ENCODE results near the gene PRKAR2A.
"Not testable (repeated sequence)": the region's sequence is repeated elsewhere in the genome, so short reads cannot be mapped to it uniquely, and the experiment has no call there.

Gene PRKAR2A

GRCh38 chr3:48776854-48777253 lies 70.8 kb downstream of the PRKAR2A start:
- no peak for DNase-seq

- DNase-seq = no peak
Measured at GRCh38 chr3:48770192-48770502, 77.5 kb downstream of the PRKAR2A start.

- DNase-seq = no peak
Measured at GRCh38 chr3:48765376-48765775, 82.3 kb downstream of the PRKAR2A start.

- DNase-seq = no peak
Measured at GRCh38 chr3:48762816-48763215, 84.9 kb downstream of the PRKAR2A start.

- not testable (repeated sequence) for DNase-seq
Measured at GRCh38 chr3:48759991-48760540, 87.6 kb downstream of the PRKAR2A start.

GRCh38 chr3:48759531-48759930 lies 88.1 kb downstream of the PRKAR2A start:
- DNase-seq = not testable (repeated sequence)

GRCh38 chr3:48759071-48759470 lies 88.6 kb downstream of the PRKAR2A start:
- DNase-seq = no peak

GRCh38 chr3:48756640-48757039 lies 91.0 kb downstream of the PRKAR2A start:
- DNase-seq = no peak

- no peak for DNase-seq
Measured at GRCh38 chr3:48750856-48751255, 96.8 kb downstream of the PRKAR2A start.

GRCh38 chr3:48748754-48749153 lies 98.9 kb downstream of the PRKAR2A start:
- no peak for DNase-seq

GRCh38 chr3:48747706-48748105 lies 100.0 kb downstream of the PRKAR2A start:
- no peak for DNase-seq

GRCh38 chr3:48747015-48747615 lies 100.6 kb downstream of the PRKAR2A start:
- no peak for DNase-seq

GRCh38 chr3:48743773-48744172 lies 103.9 kb downstream of the PRKAR2A start:
- no peak for DNase-seq

GRCh38 chr3:48741226-48741625 lies 106.4 kb downstream of the PRKAR2A start:
- DNase-seq = not testable (repeated sequence)

GRCh38 chr3:48739955-48740823 lies 107.5 kb downstream of the PRKAR2A start:
- DNase-seq = peak; percentile 7 to 34 (median 14)

GRCh38 chr3:48739617-48739954 lies 108.1 kb downstream of the PRKAR2A start:
- DNase-seq = no peak

GRCh38 chr3:48738926-48739616 lies 108.6 kb downstream of the PRKAR2A start:
- DNase-seq = no peak

- DNase-seq = no peak
Measured at GRCh38 chr3:48738144-48738536, 109.5 kb downstream of the PRKAR2A start.

GRCh38 chr3:48735075-48735767 lies 112.5 kb downstream of the PRKAR2A start:
- not testable (repeated sequence) for DNase-seq

- DNase-seq = not testable (repeated sequence)
Measured at GRCh38 chr3:48734541-48734940, 113.1 kb downstream of the PRKAR2A start.

- not testable (repeated sequence) for DNase-seq
Measured at GRCh38 chr3:48733752-48734518, 113.7 kb downstream of the PRKAR2A start.

- no peak for DNase-seq
Measured at GRCh38 chr3:48727511-48727910, 120.2 kb downstream of the PRKAR2A start.
